ENCODE measurements around the gene TRAPPC2B.

- no peak for TF ChIP-seq CTCF (conservative IDR thresholded peaks at IDR 0.05)
- no peak for TF ChIP-seq EZH2 (IDR thresholded peaks at IDR 0.05; ENCODE audit: low read depth)
These were observed 25.9 kb downstream of the TRAPPC2B start for GRCh38 chr19:57389194-57389729.

Data from PC-9 (cell line).